Skeletal muscle tissue (tissue), 4 donors: ENCODE data around the gene PIN4. TPM values are rescaled to one million over a fixed set of nuclear protein-coding genes. Genes with fewer than 3 reads are reported as not detected.

Experiments used
- H3K27ac ChIP-seq: one replicate; pipeline ENCODE4 v1.7.0; 2013; ENCODE audit warnings: mild to moderate bottlenecking, low read depth, low read length, inconsistent platforms
- H3K27me3 ChIP-seq, 3 donors: one replicate each; pipeline ENCODE4 v1.7.0; 2013; ENCODE audit warnings: low read length in 3 of 3; ENCODE audit not compliant: control insufficient read depth in 3 of 3, insufficient read depth in 3 of 3
- H3K36me3 ChIP-seq, 3 donors: one replicate each; pipeline ENCODE4 v1.7.0; 2013; ENCODE audit warnings: low read length in 3 of 3; ENCODE audit not compliant: control insufficient read depth in 3 of 3, insufficient read depth in 3 of 3
- H3K4me1 ChIP-seq, 3 donors: one replicate each; pipeline ENCODE4 v1.7.0; 2013; ENCODE audit warnings: low read length in 3 of 3, mild to moderate bottlenecking in 3 of 3; ENCODE audit not compliant: control insufficient read depth in 3 of 3, insufficient read depth in 3 of 3
- H3K4me3 ChIP-seq, 3 donors: one replicate each; pipeline ENCODE4 v1.7.0; 2013; ENCODE audit warnings: low read length in 3 of 3
- H3K9ac ChIP-seq, 3 donors: one replicate each; pipeline ENCODE4 v1.7.0; 2013; ENCODE audit warnings: low read length in 3 of 3, mild to moderate bottlenecking in 3 of 3, moderate library complexity in 2 of 3, low read depth in 1 of 3
- H3K9me3 ChIP-seq, 3 donors: one replicate each; pipeline ENCODE4 v1.7.0; 2013; ENCODE audit warnings: low read length in 3 of 3; ENCODE audit not compliant: control insufficient read depth in 3 of 3
- total RNA-seq: library from RNA; depleted of rRNA; stranded (reverse); fragments of >200 nt; gene quantifications from one replicate; pipeline ENCODE4 v1.2.3, GENCODE V29; 2014
- donor health status: Osteomylitis.

The PIN4 gene
- total RNA-seq, 1 donor from 2014 or later = 13.0 TPM

DNA sequence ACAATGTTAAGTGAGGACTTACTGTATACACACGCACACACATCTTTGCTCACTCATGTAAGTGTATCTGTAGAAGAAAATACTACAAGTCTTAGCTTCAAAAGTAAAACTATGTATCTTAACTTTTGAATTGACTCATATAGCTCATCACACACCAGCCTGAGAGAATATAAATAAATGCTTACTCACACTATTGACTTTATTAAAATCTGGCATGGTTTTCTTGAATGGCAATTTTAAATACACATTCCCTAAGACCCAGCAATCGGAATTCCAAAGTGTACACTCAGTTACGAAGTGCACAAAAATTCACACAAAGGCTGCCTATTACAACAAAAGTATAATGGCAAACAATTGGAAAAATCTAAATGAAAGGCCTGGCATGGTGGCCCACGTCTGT is 55.3 kb downstream of the PIN4 start:
- peaks cover 0 to 3% (median 0%) of the 10 kb centered on the region in 3 donors for H3K4me1 ChIP-seq
- no peak overlapping the region for H3K9ac ChIP-seq
- no peaks in the 10 kb centered on the region for H3K27me3 ChIP-seq
- H3K9me3 ChIP-seq = no peaks in the 10 kb centered on the region
- H3K27ac ChIP-seq = no peak overlapping the region
- no peak overlapping the region for H3K4me3 ChIP-seq
- H3K36me3 ChIP-seq = no peaks in the 10 kb centered on the region

GRCh38 chrX:72238183-72238582 is 56.6 kb downstream of the PIN4 start:
- no peak overlapping the region for H3K9ac ChIP-seq
- H3K27ac ChIP-seq = no peak overlapping the region
- peaks cover 0 to 3% (median 0%) of the 10 kb centered on the region in 3 donors for H3K4me1 ChIP-seq
- H3K27me3 ChIP-seq = no peaks in the 10 kb centered on the region
- H3K36me3 ChIP-seq = no peaks in the 10 kb centered on the region
- no peak overlapping the region for H3K4me3 ChIP-seq
- no peaks in the 10 kb centered on the region for H3K9me3 ChIP-seq

DNA sequence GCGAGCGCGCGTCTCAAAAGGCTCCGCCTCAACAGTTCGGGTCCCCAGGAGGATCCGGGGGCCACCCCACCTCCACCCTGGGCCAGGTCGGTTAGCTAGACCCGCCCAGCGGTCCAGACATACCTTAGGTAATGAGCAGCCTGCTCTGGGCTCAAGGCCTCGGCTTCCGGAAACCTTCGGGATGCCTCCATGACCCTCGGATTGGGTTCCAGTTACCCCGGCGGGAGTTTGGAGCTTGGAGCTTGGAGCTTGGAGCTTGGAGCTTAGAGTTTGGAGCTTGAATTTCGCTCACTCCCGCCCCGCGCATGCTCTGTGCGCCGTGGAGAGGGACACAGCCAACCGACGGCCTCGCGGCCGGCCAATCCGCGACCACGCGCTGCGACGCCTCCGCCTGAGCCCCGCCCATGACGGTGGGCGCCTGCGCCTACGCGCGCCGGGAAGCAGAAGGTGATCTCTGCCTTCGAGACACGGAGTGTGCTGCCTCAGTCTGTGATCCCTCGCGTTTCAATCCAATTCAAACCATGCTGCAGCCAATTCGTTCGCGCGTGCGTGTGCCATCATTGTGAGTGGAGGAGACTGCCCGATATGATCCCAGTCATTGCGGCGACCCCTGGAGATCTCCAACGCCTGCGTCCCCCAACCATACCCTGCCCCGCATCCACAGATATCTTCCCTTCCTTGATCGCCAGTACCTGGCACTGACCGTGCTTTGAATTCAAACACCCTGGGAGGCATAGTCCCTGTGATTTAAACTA is 57.3 kb downstream of the PIN4 start, which contains the start of gene ERCC6L:
Gene ERCC6L (minus strand): TSS at position 307 of the 755 bp plus-strand sequence. CDS start 116 bp downstream, at position 191.
- Histone ChIP-seq H3K27ac (no peak within 1 kb of the TSS), H3K9ac (peak within 1 kb of the TSS in 1 of 3 donors; percentile 57), H3K4me1 (peaks cover 0 to 3% (median 0%) of the 10 kb centered on the region in 3 donors), H3K9me3 (no peaks in the 10 kb centered on the region), H3K27me3 (no peaks in the 10 kb centered on the region), H3K4me3 (peak within 1 kb of the TSS; percentile 38 to 73 (median 70)), H3K36me3 (no peaks in the 10 kb centered on the region)

DNA sequence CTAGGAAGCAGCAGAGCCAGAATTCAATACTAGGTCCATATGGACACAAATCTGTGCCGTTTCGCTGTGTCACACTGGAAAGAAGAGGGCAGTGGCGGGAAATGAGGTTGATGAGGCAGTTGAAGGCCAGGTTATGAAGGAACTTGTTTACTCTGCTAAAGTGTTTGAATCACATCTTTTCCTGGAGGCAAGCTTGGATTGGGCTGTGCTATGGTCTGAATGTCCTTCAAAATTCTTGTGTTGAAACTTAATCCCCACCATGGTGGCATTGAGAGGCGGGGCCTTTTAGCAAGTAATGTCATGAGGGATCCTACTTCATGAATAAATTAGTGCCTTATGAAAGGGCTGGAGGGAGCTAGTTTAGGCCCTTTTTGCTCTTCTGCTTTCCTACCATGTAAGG is 59.4 kb downstream of the PIN4 start:
- H3K36me3 ChIP-seq = no peaks in the 10 kb centered on the region
- H3K27me3 ChIP-seq = no peaks in the 10 kb centered on the region
- H3K27ac ChIP-seq = no peak overlapping the region
- no peak overlapping the region for H3K4me3 ChIP-seq
- no peak overlapping the region for H3K9ac ChIP-seq
- peaks cover 0 to 3% (median 0%) of the 10 kb centered on the region in 3 donors for H3K4me1 ChIP-seq
- H3K9me3 ChIP-seq = no peaks in the 10 kb centered on the region

DNA sequence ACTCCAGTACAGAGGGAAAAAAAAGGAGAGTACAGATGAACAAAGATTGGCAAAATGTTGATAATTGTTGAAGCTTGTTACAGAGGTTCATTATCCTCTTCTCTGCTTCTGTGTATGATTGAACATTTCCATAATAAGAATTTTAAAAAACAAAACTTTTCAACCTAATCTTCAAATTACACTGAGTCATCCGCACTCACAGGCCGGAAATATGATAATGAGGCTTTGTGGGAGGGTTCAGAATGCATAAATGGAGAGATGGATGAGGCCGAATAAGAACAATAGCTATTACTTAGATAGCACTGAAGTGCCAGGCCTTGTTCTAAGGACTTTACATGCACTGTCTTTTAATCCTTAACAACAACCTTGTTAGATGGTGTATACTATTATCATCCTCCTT is 61.9 kb downstream of the PIN4 start:
- peaks cover 0 to 3% (median 0%) of the 10 kb centered on the region in 3 donors for H3K4me1 ChIP-seq
- H3K9me3 ChIP-seq = no peaks in the 10 kb centered on the region
- no peaks in the 10 kb centered on the region for H3K27me3 ChIP-seq
- H3K27ac ChIP-seq = no peak overlapping the region
- H3K36me3 ChIP-seq = no peaks in the 10 kb centered on the region
- H3K4me3 ChIP-seq = no peak overlapping the region
- no peak overlapping the region for H3K9ac ChIP-seq

- H3K27me3 ChIP-seq = no peaks in the 10 kb centered on the region
- H3K9ac ChIP-seq = no peak overlapping the region
- H3K9me3 ChIP-seq = no peaks in the 10 kb centered on the region
- H3K4me1 ChIP-seq = no peaks in the 10 kb centered on the region
- no peak overlapping the region for H3K4me3 ChIP-seq
- H3K27ac ChIP-seq = no peak overlapping the region
- H3K36me3 ChIP-seq = no peaks in the 10 kb centered on the region
Observed at GRCh38 chrX:72245461-72246089, 64.0 kb downstream of the PIN4 start.

DNA sequence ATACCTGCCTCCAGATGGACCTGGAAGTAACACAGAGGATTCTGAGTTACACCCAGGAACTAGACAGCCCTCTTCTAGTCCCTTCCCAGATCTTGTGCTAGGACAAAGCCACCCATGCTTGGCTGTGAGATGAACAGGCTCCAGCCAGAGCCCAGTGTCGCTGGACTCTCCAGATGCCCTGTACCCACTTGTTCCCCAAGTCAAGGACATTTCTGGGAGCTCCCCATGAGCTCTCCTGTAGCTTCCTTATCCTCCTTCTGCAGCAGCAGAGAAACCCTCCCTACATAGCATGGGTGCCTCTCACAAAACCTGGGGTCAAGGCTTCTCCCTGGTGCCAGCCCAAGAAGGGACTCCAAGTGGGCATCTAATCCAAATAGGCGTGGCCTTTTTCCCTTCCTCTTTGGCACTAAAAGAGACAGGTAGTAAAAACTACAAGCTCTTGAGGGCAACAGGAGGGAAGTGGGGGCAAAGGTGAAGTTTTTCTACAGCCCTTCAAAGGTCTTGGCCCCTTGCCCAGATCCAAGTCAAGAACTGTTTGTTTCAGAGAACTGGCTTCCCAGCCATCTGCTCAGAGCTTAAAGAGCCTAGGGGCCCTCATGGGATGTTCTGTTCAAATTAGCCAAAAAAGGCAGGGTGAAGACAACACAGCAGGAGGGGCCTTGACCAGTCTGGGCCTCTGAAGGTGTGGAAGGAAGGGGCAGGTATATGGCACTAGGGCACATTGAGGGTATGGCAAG is 65.8 kb downstream of the PIN4 start:
- Histone ChIP-seq H3K4me1 (no peaks in the 10 kb centered on the region), H3K9ac (no peak overlapping the region), H3K36me3 (no peaks in the 10 kb centered on the region), H3K27ac (no peak overlapping the region), H3K27me3 (no peaks in the 10 kb centered on the region), H3K4me3 (no peak overlapping the region), H3K9me3 (no peaks in the 10 kb centered on the region)

Other genes starting within 250 kb of the PIN4 start
- 3.1 TPM for gene RTL5, start 49.8 kb upstream of the PIN4 start, total RNA-seq
- 0.52 TPM for gene ERCC6L, start 57.3 kb downstream of the PIN4 start, total RNA-seq
- gene RPS4X, start 95.5 kb downstream of the PIN4 start, total RNA-seq = 1,533 TPM
- 18.8 TPM for gene CITED1, start 124.2 kb downstream of the PIN4 start, total RNA-seq